GM10847 (cell line): ENCODE results near the gene MYCBP2.

Experiments used
- POLR2A ChIP-seq: IDR thresholded peaks from 2 replicates; pipeline ENCODE4 v1.6.1; 2011; ENCODE audit not compliant: insufficient read length; ENCODE audit errors: extremely low read depth

Gene MYCBP2

GRCh38 chr13:77265336-77265735 is 61.6 kb downstream of the MYCBP2 start:
- no peak for TF ChIP-seq POLR2A

- TF ChIP-seq POLR2A = no peak
These were observed 64.7 kb downstream of the MYCBP2 start for GRCh38 chr13:77262198-77262597.

- TF ChIP-seq POLR2A = no peak
These were observed 75.9 kb downstream of the MYCBP2 start for GRCh38 chr13:77250975-77251374.

GRCh38 chr13:77239312-77239711 is 87.6 kb downstream of the MYCBP2 start:
- TF ChIP-seq POLR2A = no peak

GRCh38 chr13:77235456-77236022 is 91.4 kb downstream of the MYCBP2 start:
- no peak for TF ChIP-seq POLR2A

GRCh38 chr13:77233159-77233558 is 93.7 kb downstream of the MYCBP2 start:
- TF ChIP-seq POLR2A = no peak

GRCh38 chr13:77230560-77230959 is 96.3 kb downstream of the MYCBP2 start:
- no peak for TF ChIP-seq POLR2A

GRCh38 chr13:77225946-77226345 is 100.9 kb downstream of the MYCBP2 start:
- TF ChIP-seq POLR2A = no peak

- no peak for TF ChIP-seq POLR2A
These were observed 104.0 kb downstream of the MYCBP2 start for GRCh38 chr13:77222909-77223308.

GRCh38 chr13:77222000-77222690 is 104.7 kb downstream of the MYCBP2 start:
- TF ChIP-seq POLR2A = no peak

- no peak for TF ChIP-seq POLR2A
These were observed 107.5 kb downstream of the MYCBP2 start for GRCh38 chr13:77219401-77219800.

- TF ChIP-seq POLR2A = no peak
These were observed 108.6 kb downstream of the MYCBP2 start for GRCh38 chr13:77218274-77218673.

GRCh38 chr13:77215543-77215942 is 111.4 kb downstream of the MYCBP2 start:
- no peak for TF ChIP-seq POLR2A

GRCh38 chr13:77213644-77214043 is 113.2 kb downstream of the MYCBP2 start:
- TF ChIP-seq POLR2A = no peak

GRCh38 chr13:77207943-77208342 is 119.0 kb downstream of the MYCBP2 start:
- TF ChIP-seq POLR2A = no peak

- no peak for TF ChIP-seq POLR2A
These were observed 130.8 kb downstream of the MYCBP2 start for GRCh38 chr13:77196052-77196618.
